HFFc6 (cell line): ENCODE data around the gene ASS1. TPM values are rescaled to one million over a fixed set of nuclear protein-coding genes. Genes with fewer than 3 reads are reported as not detected.
A peak's percentile ranks its signal among the peaks of the same experiment; 100 is the strongest.

ENCODE experiments used
- DNase-seq: peaks from one replicate; pipeline ENCODE4 v3.0.0-alpha.2; 2018
- H3K27ac Mint-ChIP-seq: 2 replicates; pipeline ENCODE4 v1.8.0; 2020; ENCODE audit warnings: mild to moderate bottlenecking, mixed read lengths
- H3K27me3 Mint-ChIP-seq: 2 replicates; pipeline ENCODE4 v1.8.0; 2021; ENCODE audit warnings: mild to moderate bottlenecking, moderate library complexity, mixed read lengths; ENCODE audit not compliant: insufficient read depth
- H3K36me3 Mint-ChIP-seq: 2 replicates; pipeline ENCODE4 v1.8.0; 2021; ENCODE audit warnings: low read depth, mixed read lengths
- H3K4me1 Mint-ChIP-seq: 2 replicates; pipeline ENCODE4 v1.8.0; 2020; ENCODE audit warnings: low read depth, mixed read lengths
- H3K4me3 Mint-ChIP-seq: 2 replicates; pipeline ENCODE4 v1.8.0; 2020; ENCODE audit warnings: mild to moderate bottlenecking, moderate library complexity, mixed read lengths
- H3K9me3 Mint-ChIP-seq: 2 replicates; pipeline ENCODE4 v1.8.0; 2020; ENCODE audit warnings: mild to moderate bottlenecking, mixed read lengths
- CTCF ChIP-seq: fragments of 200-600 bp; sonication (generic); IDR thresholded peaks from 2 replicates; pipeline ENCODE4 v1.5.0; 2021; ENCODE audit warnings: antibody characterized with exemption, mild to moderate bottlenecking
- total RNA-seq, 6 experiments: library from RNA; stranded (reverse); fragmentation: NEBNext Ultra II Directional; extraction: Animal tissue kit (Norgen Biotek cat#: 25700); gene quantifications; 2 replicates in 1 of 6; 3 replicates in 5 of 6; pipeline ENCODE4 v1.2.3, GENCODE V29; 2021

The ASS1 gene
- total RNA-seq, 6 experiments from 2014 or later: 48.6 to 103 (median 53.7) TPM

GRCh38 chr9:130459941-130460669 lies 15.3 kb downstream of the ASS1 start:
- Mint-ChIP-seq H3K4me1 (no peaks in the 10 kb centered on the region), H3K9me3 (no peaks in the 10 kb centered on the region), H3K36me3 (no peaks in the 10 kb centered on the region), H3K27ac (no peak overlapping the region), H3K4me3 (no peak overlapping the region), H3K27me3 (no peaks in the 10 kb centered on the region; the same call in 1 of the 2 replicates)
- TF ChIP-seq CTCF: no peak
- no peak for DNase-seq

GRCh38 chr9:130461218-130461630 lies 16.5 kb downstream of the ASS1 start:
- H3K4me1 Mint-ChIP-seq: no peaks in the 10 kb centered on the region
- DNase-seq: no peak

GRCh38 chr9:130461731-130462130 lies 17.0 kb downstream of the ASS1 start:
- H3K9me3 Mint-ChIP-seq: no peaks in the 10 kb centered on the region
- TF ChIP-seq CTCF: no peak
- H3K4me3 Mint-ChIP-seq: no peak overlapping the region
- DNase-seq: no peak
- H3K27me3 Mint-ChIP-seq: no peaks in the 10 kb centered on the region; the same call in 1 of the 2 replicates
- no peaks in the 10 kb centered on the region for H3K36me3 Mint-ChIP-seq
- H3K27ac Mint-ChIP-seq: no peak overlapping the region
- no peaks in the 10 kb centered on the region for H3K4me1 Mint-ChIP-seq

More at GRCh38 chr9:130461218-130461630, 16.5 kb downstream of the ASS1 start:
- Mint-ChIP-seq H3K27me3 (no peaks in the 10 kb centered on the region; the same call in 1 of the 2 replicates), H3K36me3 (no peaks in the 10 kb centered on the region), H3K9me3 (no peaks in the 10 kb centered on the region), H3K4me3 (no peak overlapping the region), H3K27ac (no peak overlapping the region)
- peak; percentile 99 for TF ChIP-seq CTCF

GRCh38 chr9:130462685-130463540 lies 18.2 kb downstream of the ASS1 start:
- no peaks in the 10 kb centered on the region for H3K9me3 Mint-ChIP-seq
- H3K4me1 Mint-ChIP-seq: no peaks in the 10 kb centered on the region
- DNase-seq: no peak
- H3K27me3 Mint-ChIP-seq: peaks cover 4% of the 10 kb centered on the region; the same call in 1 of the 2 replicates
- no peak for TF ChIP-seq CTCF
- no peak overlapping the region for H3K4me3 Mint-ChIP-seq
- no peak overlapping the region for H3K27ac Mint-ChIP-seq
- H3K36me3 Mint-ChIP-seq: no peaks in the 10 kb centered on the region

GRCh38 chr9:130463763-130464745 lies 19.3 kb downstream of the ASS1 start:
- no peak overlapping the region for H3K27ac Mint-ChIP-seq
- TF ChIP-seq CTCF: no peak
- no peaks in the 10 kb centered on the region for H3K36me3 Mint-ChIP-seq
- H3K4me1 Mint-ChIP-seq: no peaks in the 10 kb centered on the region
- H3K4me3 Mint-ChIP-seq: no peak overlapping the region
- H3K27me3 Mint-ChIP-seq: peaks cover 4% of the 10 kb centered on the region; the same call in 1 of the 2 replicates
- H3K9me3 Mint-ChIP-seq: no peaks in the 10 kb centered on the region
- DNase-seq: no peak
